ENCODE results near the gene HCN4.

Gene HCN4

DNA sequence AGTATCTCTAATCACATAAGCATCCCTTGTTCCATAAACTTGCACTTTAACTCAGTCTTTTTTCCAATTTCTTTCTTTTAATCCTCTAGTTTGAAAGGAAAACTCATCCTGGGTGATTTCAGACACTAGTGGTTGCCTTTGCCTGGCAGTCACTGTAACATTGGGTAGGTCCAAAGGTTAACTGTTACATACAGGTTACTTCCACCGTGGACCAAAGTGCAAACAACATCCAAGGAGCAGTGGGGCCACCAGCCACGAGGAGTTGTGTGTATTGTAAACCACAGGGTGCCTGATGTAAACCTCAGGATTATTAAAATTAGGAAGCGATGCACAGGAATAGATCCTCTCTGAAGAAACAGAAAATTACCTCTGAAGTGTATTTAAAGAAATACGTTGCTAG, 75.0 kb downstream of the HCN4 start:
- DNase-seq, result no peak

DNA sequence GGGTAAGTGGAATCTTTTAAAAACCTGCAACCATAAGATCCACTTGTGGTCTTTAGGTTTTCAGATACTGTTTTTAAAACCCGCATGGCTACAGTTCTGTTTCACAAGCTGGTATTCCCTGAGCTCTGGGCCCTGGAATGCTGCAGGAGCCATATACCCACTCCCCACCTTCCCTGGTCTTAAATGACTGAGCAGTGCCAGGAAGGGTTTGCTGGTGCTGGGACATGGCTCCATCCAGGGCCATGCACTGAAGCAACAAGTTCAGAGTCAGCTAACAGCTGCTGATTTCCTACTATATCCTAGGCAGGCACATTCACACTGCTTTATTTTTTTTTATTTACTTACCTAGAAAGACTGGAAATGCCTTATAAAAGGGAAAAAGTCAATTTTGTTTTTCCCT, 77.3 kb downstream of the HCN4 start:
- no peak for DNase-seq

DNA sequence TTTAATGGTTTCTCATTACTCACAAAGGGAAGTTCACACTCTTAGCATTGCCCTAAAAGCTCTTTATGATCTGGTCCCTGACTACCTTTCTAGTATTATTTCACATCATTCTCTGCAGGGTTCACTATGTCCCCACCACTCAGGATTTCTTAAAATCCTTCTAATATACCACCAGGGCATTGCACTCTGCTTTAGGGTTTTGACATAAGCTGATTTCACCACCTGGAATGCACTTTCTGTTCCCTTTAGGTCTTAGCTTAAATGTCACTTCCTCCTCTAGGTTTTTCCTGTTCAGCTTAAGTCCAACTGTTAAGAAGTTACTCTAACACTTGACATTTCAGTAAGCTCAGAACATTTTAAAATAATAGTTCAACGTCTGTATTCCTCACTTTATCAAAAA, 81.7 kb downstream of the HCN4 start:
- DNase-seq, result no peak

DNA sequence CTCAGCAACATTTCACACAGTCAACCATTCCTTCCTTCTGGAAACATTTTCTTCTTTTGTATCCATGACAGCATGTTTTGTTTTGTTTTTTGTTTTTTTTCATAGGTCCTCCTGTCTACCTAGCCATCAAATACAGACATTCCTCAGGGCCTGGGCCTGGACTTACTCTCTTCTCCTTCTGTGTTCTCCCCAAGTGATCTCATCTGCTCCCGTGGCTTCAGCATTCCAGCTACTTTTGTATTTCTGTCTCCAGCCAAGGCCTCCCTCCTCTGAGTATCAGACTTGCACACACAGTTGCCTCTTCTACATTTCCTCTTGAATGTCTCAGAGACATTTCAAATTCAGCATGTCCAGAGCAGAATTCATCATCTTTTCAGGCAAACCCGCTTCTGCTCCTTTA, 82.4 kb downstream of the HCN4 start:
- no peak for DNase-seq

DNA sequence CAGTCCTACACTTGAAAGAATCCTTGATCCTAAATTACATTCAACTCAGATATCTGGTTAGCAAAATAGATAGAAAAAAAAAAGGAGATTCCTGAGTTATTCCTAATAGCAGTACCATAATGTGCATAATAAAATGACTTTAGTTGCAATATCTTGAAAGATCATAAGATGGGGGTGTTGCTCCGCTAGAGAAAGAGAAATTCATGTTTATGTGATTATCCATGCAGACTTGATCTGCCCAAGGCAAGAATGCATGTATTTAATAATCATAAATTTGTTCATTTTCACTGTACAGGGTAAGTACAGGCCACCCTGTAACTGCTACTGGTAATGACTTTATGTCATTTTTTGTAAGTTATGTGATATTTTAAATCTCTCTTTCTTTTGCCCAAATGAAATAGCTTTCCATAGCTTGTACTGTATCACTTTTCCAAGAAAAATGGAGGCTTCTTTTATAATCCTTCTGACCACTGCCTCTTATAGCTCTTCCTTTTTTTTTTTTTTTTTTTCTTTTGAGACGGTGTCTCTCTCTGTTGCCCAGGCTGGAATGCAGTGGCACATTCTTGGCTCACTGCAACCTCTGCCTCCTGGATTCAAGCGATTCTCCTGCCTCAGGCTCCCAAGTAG, 84.6 kb downstream of the HCN4 start:
- no peak for DNase-seq

DNA sequence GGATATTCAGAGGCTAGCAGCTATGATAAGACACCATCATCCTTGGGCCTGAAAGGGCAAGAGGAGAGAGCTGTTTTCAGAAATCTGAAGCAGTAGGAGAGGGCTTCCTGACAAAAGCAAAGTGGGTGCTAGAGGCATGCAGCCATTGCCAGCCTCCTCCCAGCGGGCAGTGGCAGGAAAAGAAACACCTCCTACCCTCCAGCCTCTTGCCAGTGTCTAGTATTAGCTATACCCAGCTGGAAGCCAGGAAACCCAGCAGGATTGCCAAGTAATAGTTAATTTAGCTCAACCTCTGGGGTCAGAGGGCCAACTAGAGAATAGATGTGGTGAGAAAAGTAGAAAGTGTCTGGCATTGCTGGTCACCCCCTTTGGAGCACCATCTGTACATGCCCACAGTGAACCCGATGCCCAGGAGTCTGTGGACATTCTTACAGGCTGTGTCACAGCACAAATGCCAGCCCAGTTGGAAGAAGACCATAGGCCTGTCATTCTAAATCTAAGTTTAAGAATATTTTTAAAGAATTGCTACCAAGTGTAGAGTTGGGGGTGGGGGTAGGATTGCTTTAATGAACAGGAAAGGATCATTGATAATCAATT, 85.3 kb downstream of the HCN4 start:
- DNase-seq, result no peak

DNA sequence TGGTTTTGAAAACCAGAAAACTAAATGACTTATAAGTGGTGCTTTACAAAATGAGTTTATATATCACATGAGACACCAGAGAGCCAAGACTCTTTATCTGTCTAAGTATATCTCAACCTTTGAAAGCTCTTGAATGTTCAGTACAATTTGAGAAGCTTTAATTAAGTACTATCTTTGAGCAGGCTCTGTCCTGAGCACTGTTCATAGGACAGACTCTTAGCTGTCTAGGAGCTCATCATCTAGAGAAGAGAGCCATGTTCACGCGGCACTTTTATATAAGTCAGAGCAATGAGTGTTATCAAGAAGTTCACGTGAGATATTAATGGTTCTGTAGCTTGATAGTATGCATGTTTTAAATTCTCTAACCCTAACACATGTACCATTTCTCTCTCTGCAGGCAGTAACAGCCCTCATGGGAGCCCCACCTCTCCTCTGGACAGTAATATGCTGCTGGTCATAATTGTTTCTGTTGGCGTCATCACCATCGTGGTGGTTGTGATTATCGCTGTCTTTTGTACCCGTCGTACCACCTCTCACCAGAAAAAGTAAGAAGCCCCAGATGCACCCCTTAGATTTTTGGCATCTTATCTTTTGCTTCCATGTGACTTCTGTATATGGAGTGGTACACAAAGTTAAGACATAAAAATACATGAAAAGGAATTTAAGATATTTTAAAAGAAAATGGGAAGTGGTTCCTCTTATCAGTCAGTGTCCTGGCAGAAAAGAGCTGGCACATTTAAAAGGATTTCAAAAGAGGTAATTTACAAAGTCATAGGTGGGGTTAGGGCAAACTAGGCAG, 86.0 kb downstream of the HCN4 start:
- DNase-seq, result no peak

DNA sequence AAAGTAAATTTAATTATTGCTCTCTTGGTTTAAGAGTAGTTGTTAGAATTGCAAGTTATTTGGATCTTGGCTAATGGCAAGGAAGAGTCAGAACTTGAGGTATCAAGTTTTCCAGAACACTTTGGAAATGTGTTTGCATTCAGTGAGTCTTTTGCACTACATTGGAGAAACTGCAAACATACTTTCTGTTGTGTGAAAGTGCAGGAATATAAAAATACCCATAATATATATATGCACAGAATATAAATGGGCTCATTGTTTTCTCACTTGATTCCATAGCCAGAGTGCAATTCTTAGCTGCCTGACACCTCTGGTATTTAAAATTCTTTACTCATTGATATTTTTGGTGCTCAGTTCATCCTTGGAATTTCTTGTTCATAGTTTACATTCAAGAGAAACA, 92.9 kb downstream of the HCN4 start:
- DNase-seq, result no peak

DNA sequence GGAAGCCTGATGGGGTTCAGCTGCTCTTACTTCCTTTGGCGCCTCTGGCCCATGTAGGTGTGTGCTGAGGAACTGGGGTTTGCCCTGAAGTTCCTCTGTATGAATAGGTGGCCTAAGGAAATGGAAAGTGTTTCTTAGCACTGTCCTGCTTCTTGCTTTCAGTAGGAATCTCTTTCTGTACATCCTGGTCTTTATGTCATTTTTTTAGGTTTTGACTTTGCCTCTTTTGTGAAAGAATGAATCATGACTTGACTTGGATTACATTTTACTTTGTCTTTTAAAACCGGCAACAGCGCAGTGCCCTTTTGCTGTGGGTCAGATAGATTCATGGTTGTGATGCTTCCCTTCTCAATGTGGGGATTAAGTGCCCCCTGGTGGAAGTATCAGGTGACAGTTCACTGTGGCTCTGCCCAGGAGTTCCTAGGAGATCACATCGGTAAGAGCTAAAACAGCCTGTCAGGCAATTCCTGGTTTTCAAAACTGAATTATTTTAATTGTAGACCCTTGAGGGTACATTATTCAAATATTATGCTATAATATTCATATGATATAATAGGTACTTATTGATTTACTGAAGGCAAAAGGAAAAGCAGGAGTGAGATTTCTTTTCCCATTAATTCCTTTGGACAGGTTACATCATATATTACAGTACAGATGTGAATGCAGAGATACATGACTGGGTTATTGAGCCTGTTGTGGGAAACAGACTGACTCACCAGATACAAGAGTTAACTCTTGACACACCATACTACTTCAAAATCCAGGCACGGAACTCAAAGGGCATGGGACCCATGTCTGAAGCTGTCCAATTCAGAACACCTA, 95.4 kb downstream of the HCN4 start:
- DNase-seq, result no peak

DNA sequence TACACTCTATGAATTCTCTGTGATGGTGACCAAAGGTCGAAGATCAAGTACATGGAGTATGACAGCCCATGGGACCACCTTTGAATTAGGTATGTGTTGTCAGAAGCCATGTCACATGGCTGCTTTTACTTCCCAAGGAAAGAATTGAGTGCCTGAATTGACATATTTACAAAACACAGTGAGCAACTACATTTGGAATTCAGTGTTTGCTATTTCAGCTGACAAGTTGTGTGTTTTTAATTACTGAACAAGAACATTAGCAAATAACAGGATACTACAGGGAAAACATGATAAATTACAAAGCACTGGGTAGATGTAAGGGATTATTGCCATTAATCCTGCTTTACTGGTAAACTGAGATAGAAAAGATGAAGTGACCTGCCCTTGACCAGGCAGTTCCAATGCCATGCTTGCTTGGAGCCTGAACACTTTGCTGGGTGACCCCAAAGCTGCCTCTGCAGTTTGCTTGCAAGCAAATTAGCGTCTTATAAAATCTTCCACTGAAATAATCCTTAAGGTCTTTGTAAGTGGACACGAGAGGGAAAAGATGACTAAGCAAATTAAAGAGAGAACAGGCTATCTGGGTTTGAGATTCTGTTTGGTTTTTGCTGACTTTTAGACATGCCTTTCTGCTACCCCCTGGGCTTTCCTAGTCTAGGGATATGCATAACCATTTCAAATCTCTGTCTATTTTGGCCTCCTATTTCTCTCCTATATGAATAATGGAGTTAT, 98.2 kb downstream of the HCN4 start:
- DNase-seq, result no peak
